Brain microvascular endothelial cell (primary cell): Measurements from ENCODE around the gene LIN28A.

Experiments used
- DNase-seq: peaks from one replicate; pipeline ENCODE4 v3.0.0-alpha.2; 2020
- H3K27ac ChIP-seq: fragments of 250-450 bp; sonication (Bioruptor Pico); 2 replicates; pipeline ENCODE4 v1.5.1; 2020; ENCODE audit warnings: mild to moderate bottlenecking, moderate library complexity
- H3K27me3 ChIP-seq: fragments of 250-450 bp; sonication (Bioruptor Pico); replicated peaks from 2 replicates; pipeline ENCODE4 v1.5.1; 2020; ENCODE audit warnings: mild to moderate bottlenecking
- H3K36me3 ChIP-seq: fragments of 250-450 bp; sonication (Bioruptor Pico); replicated peaks from 2 replicates; pipeline ENCODE4 v1.5.1; 2020; ENCODE audit warnings: mild to moderate bottlenecking
- H3K4me3 ChIP-seq: 2 replicates; pipeline ENCODE4 v1.5.1; 2011; ENCODE audit warnings: low read depth, mild to moderate bottlenecking, control low read depth, low read length, moderate library complexity
- in situ Hi-C: cut with HindIII; loops from 2 replicates; pipeline ENCODE4 v1.10.0; 2017; ENCODE audit warnings: low sequenced_read_pairs, low pct_ligation_motif_present
- TF ChIP-seq, protein P1 (sequence below): IDR thresholded peaks from 2 replicates; pipeline ENCODE4 v1.5.1; 2011; ENCODE audit warnings: low read depth, mild to moderate bottlenecking, moderate library complexity, low read length, control low read depth, inconsistent platforms; ENCODE audit errors: missing control alignments

LIN28A gene

DNA sequence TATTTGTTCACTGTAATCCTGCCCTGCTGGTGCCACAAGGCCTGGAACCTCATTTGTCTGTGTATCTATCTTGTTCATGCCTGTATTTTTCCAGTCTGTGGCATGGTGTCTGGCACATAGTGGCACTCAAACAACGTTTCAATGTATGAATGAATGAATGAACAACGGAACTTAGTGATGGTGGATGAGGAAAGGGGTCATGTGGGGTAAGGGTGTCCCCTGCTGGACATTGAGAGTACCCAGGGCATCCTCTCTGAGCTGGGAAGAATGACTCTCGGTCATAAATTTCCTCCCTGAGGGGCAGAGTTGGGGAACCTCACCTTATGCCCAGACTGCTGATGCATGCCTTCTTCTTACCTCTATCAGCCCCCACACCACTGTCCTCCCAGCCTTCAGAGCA, 19.2 kb upstream of the LIN28A start:
- TF ChIP-seq, protein P1, sequence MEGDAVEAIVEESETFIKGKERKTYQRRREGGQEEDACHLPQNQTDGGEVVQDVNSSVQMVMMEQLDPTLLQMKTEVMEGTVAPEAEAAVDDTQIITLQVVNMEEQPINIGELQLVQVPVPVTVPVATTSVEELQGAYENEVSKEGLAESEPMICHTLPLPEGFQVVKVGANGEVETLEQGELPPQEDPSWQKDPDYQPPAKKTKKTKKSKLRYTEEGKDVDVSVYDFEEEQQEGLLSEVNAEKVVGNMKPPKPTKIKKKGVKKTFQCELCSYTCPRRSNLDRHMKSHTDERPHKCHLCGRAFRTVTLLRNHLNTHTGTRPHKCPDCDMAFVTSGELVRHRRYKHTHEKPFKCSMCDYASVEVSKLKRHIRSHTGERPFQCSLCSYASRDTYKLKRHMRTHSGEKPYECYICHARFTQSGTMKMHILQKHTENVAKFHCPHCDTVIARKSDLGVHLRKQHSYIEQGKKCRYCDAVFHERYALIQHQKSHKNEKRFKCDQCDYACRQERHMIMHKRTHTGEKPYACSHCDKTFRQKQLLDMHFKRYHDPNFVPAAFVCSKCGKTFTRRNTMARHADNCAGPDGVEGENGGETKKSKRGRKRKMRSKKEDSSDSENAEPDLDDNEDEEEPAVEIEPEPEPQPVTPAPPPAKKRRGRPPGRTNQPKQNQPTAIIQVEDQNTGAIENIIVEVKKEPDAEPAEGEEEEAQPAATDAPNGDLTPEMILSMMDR: peak; percentile 91
- peak; percentile 56 for DNase-seq

DNA sequence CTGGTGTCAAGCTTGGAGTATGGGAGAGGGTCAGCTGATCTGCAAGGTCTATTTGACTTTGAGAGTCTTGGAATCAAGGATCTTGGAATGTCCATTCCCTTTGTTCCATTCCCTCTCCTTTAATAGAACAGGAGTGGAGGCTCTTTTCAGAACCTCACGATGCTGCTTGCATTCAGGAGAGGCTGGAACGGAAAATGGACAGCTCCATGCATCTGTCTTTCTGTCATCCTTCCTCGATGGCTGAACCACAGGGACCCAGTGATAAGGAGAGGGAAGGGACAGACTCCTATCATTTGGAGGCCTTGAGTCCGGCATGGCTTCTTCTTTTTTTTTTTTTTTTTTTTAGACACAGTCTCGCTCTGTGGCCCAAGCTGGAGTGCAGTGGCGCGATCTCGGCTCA, 14.9 kb upstream of the LIN28A start:
- H3K27ac ChIP-seq: no peak overlapping the region
- no peak overlapping the region for H3K4me3 ChIP-seq
- DNase-seq: no peak
- in situ Hi-C loops: no loop called here
- no peaks in the 10 kb centered on the region for H3K36me3 ChIP-seq
- TF ChIP-seq, protein P1: no peak
- no peaks in the 10 kb centered on the region for H3K27me3 ChIP-seq

More for the DNA sequence above, 19.2 kb upstream of the LIN28A start:
- in situ Hi-C loops: no loop called here
- Histone ChIP-seq H3K27ac (no peak overlapping the region), H3K27me3 (no peaks in the 10 kb centered on the region), H3K36me3 (no peaks in the 10 kb centered on the region), H3K4me3 (no peak overlapping the region)

DNA sequence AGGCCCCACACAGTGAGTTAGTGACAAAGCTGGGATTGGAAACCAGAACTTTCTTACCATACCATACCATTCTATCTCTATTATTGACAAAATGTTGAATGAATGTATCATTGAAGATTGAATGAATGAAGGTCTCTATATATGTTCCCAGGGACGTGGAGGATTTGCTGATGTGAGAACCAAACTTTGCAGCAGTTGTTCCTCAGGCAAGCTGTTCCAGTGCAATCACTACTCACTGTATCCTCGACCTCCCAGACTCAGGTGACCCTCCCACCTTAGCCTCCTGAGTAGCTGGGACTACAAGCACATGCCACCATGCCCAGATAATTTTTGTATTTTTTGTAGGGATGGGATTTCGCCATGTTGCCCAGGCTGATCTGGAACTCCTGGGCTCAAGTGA, 11.6 kb upstream of the LIN28A start:
- H3K27me3 ChIP-seq: no peaks in the 10 kb centered on the region
- H3K4me3 ChIP-seq: no peak overlapping the region
- in situ Hi-C loops: no loop called here
- H3K36me3 ChIP-seq: no peaks in the 10 kb centered on the region
- TF ChIP-seq, protein P1: no peak
- H3K27ac ChIP-seq: no peak overlapping the region
- DNase-seq: no peak

DNA sequence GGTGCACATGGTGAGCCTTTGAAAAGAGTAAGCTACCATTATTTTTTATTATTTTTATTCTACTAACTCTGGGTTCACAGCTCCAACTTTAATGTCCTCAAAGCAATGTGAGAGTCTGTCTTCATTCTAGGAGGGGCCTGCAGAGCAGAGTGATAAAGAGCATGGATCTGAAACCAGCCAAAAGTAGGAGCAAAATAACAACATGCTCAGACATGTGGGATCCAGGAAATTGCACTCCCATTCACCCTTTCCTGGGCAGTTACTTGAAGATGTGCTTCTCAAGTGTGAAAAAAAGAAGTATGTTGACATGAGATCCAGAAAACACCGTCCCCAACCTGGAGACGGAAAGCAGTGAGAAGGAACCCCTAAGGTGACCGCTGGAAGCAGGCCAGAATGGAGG, 8.7 kb upstream of the LIN28A start:
- no peaks in the 10 kb centered on the region for H3K36me3 ChIP-seq
- H3K4me3 ChIP-seq: no peak overlapping the region
- no peaks in the 10 kb centered on the region for H3K27me3 ChIP-seq
- in situ Hi-C loops: no loop called here
- no peak overlapping the region for H3K27ac ChIP-seq
- DNase-seq: no peak
- TF ChIP-seq, protein P1: no peak

DNA sequence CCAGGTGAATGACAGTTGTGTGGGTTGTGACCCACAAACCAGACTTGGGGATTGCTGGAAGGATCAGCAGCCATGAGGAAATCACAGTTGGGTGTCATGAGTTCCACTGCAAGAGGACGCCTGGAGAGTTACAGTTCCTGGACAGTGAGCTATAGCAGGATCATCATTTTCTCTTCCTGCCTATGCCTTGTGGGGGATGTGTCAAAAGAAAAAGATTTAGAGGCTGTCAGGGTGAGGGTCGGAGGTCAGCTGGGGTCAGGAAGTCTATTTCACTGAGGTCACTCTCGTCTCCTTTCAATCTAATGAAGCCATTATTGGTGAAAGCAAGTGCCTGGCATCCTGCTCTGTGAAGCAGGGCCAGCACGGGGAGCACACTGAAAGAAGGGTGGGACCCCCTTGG, 7.0 kb upstream of the LIN28A start:
- Histone ChIP-seq H3K27me3 (no peaks in the 10 kb centered on the region), H3K27ac (no peak overlapping the region), H3K36me3 (no peaks in the 10 kb centered on the region), H3K4me3 (no peak overlapping the region)
- no peak for DNase-seq
- in situ Hi-C loops: no loop called here
- TF ChIP-seq, protein P1: no peak

DNA sequence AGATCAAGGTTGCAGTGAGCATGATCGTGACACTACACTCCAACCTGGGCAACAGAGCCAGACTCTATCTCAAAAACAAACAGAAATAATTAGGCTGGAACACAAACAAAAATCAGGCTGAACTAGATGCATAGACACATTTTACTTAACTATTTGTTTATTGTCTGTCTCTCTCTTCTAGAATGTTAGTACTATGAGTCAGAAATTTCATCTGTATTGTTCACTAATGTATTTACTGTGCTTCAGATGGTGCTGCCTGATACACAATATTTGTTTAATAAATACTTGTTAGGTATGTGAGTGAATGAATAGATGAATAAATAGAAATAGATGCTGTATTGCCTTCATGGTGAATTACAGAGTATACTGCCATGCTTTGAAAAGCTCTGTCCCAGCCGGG, 6.0 kb upstream of the LIN28A start:
- in situ Hi-C loops: no loop called here
- no peak for DNase-seq

More for the DNA sequence above, 6.0 kb upstream of the LIN28A start:
- TF ChIP-seq, protein P1: no peak
- Histone ChIP-seq H3K36me3 (no peaks in the 10 kb centered on the region), H3K27ac (peak overlapping the region; percentile 80), H3K27me3 (no peaks in the 10 kb centered on the region), H3K4me3 (no peak overlapping the region)
